ENCODE data around the gene REEP3.

REEP3 gene

DNA sequence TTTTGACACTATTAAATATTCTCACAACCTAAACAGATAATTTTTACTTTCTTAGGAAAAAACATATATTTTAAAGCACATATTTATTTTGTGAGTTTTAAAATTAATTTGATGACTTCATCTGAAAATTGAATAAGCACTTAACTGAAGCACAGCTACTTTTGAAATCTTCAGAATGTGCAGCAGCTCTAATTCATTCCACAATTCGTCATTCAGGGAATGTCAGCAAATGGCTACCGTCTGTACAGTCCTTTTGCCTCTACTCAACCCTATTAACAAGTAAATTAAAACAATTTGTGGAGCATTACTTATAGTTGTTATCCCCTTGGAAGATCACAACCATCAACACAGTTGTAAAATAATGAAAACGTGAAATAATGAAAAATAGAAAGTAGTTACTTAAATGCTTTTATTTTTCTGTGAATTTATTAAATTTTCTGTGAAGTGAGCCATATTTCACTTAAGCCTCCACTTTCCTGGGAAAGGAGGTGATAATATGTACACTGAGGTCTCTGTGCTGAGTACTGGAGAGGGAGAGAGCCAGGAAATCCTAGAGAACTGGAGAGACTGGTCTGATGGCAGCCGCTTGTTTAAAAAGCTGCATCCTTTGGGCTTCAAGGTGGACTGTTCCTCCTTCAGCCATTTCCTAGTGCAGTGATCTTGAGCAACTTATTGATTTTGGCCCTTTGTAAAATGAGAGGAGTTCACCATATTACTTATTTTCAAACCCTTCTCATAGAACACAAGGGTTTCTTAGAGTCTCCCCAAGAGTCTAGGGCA lies 70.6 kb downstream of the REEP3 start:
- DNase-seq, result no peak

DNA sequence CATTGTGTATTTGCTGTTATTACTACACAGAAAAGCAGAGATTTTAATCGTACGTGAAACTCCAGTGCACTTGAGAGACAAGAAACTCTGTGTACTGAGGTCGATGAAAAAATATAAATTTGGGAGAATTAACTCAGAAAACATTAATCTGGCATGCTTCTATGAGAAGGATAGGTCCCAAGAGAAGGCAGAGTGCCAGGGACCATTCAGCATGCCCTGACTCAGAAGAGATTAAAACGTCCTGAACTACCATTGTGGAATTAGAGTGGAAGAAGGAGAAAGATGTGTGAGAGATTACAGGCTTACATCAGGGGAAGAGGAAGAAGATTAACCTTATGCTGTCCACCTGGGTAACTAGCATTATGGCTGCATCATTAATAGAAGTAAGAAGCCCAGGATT lies 72.4 kb downstream of the REEP3 start:
- DNase-seq, result no peak

DNA sequence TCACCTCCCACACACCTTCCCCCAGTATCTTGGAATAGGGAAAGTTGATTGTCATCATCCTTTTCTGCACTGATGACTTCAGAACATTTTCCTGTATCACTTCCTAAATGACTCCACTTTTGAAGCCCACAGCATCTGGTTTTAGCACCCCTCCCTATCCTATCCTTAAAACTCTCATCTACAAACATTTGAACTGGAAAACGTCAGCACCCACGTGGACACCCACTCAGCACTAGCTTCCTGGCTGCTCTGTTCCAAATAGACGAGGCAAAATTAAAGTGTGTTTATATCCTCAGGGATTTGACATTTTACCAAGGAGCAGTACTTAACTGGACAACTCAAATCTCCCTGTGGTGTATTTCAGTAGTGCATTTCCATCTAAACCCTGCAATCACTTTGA lies 73.9 kb downstream of the REEP3 start:
- no peak for DNase-seq

GRCh38 chr10:63596924-63597323 lies 75.7 kb downstream of the REEP3 start:
- no peak for DNase-seq

- no peak for DNase-seq
These were observed 79.3 kb downstream of the REEP3 start for GRCh38 chr10:63600540-63600939.

DNA sequence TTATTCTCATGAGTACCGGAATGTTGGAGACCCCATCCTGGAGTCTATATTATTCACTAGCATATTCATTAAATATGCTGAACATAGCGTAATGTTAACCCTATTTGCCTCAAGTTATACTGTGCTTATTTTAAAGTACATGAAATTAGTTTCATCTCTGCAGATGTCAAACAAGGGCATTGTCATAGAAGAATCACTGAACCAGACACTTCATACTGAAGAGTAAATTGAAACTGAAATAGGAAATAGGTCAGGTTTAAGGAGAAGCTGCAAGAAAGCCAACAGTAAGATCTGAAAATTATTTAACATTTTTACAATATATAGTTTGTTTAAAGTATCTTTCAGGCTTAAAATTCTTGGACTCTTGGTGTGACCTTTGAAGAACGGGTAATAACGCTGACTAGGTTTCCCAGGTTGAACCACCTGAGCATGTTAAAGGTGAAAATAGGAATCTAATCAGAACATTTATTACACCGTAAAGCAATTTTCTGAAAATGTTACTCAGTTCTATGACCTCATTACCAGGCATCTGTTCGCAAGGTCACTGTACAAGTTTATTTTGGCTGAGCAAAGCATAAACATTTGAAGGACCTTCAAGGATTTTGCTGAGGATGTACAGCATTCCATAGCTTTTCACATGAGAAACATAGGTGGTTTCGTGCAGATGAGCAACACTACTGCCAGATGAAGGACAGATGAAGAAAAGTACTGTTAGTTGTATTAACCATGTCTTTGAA lies 82.7 kb downstream of the REEP3 start:
- DNase-seq, result no peak

DNA sequence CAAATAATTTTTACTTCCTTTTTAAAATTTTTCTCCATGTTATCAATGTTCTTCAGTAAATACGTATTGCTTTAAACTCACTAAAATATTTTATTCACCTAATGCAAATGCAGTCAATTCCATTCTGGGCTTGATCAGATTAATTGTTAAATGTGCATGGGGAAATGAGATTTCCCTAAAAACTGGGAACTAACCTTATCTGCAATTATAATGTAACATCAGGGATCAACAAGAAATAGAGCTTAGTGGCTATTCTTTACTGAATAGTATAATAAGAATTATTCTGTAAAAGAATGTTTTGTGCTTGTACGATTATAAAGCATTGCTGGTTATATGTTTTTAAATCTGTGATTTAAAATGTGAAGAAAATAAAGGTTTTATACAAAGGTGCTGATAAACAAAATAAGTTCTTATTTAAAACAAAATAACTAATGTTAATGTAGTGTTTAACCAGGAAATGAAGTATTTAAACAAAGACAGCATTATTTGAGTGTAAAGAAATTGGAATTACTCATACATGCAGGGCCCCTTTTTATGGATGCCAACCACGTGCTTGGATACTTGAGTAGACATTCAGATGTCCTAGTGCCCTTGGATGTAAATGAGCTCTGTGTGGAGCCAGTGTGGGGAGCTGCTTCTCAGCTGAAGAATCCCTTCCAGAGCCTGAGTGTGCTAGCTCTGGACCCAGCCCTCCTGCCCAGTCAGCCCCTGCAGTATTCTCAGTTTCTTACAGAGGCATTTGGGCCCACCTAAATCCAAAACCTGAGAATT lies 84.2 kb downstream of the REEP3 start:
- no peak for DNase-seq

DNA sequence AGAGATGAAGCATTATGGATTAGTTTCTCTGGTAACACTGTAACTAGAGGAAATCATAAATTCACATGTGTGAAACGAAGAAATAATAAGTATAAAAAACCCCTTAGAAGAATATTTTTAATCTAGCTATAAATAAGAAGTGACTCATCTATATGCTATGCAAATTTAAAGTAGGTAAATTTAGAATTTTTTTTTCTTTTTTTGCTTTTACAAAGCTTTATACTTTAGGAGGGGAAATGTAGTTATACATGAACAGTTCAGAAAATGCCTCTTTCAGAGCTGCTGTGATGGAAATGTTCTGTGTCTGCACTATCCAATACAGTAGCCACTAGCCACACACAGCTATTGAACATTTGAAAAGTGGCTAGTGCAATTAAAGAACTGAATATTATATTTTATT lies 87.3 kb downstream of the REEP3 start:
- no peak for DNase-seq

DNA sequence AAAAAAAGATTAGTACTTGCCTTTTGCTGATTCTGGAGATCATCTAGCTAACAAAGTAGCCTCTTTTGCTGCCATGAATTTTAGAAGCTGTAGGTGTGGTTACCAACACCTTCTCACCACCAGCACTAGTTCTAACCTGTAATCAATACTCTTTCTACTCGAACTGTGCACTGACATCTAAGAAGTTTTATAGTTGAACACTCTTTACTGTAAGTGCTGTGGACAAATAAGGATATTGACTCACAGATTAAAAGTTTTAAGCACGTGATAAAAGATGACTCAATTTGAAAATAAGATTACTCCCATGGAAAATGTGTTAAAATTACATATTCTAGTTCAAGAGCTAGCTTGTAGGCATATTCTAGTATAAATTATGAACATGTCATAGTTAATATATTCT lies 89.9 kb downstream of the REEP3 start:
- no peak for DNase-seq

- no peak for DNase-seq
These were observed 93.2 kb downstream of the REEP3 start for GRCh38 chr10:63614371-63614891.

DNA sequence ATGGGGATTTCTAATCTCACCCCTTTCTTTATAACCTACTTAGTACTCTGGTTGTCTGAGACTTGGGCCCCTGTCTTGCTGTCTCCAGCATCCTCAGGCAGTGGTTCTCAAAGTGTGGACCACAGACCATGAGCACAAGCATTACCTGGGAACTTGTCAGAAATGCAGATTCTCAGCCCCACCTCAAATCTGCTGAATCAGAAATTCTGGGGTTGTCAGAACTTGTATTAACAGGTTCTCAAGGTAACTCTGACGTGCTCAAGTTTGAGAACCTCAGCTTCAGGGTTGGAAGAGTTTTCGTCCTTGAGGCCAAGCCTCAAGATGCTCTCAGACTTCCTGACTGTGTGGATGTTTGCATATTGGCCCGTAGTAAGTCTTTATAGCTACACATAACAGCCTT lies 97.4 kb downstream of the REEP3 start:
- no peak for DNase-seq

- DNase-seq, result no peak
These were observed 98.2 kb downstream of the REEP3 start for GRCh38 chr10:63619426-63619825.

DNA sequence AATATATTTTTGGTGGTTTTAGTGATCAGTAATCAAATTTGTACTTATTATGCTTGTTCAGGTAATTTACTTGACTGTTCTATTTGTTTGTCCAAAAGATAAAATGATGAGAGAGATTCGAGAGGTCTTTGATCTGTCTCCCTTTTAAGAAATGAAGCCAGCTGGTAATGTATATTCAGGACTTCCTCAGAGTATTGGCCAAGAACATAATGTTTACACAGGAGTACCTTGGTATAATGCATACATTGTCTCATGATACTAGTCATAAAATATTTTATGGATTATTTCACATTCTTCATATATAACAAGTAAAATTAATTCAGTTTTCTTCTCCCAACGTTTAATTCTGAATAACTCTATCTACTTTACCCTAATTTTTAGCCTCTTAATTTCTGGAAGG lies 100.9 kb downstream of the REEP3 start:
- DNase-seq, result no peak

- DNase-seq, result no peak
These were observed 103.5 kb downstream of the REEP3 start for GRCh38 chr10:63624701-63625100.

GRCh38 chr10:63627396-63627795 lies 106.2 kb downstream of the REEP3 start:
- DNase-seq, result no peak

GRCh38 chr10:63627881-63628296 lies 106.7 kb downstream of the REEP3 start:
- DNase-seq, result no peak

- DNase-seq, result peak; percentile 88
These were observed 107.5 kb downstream of the REEP3 start for GRCh38 chr10:63628526-63629362.

DNA sequence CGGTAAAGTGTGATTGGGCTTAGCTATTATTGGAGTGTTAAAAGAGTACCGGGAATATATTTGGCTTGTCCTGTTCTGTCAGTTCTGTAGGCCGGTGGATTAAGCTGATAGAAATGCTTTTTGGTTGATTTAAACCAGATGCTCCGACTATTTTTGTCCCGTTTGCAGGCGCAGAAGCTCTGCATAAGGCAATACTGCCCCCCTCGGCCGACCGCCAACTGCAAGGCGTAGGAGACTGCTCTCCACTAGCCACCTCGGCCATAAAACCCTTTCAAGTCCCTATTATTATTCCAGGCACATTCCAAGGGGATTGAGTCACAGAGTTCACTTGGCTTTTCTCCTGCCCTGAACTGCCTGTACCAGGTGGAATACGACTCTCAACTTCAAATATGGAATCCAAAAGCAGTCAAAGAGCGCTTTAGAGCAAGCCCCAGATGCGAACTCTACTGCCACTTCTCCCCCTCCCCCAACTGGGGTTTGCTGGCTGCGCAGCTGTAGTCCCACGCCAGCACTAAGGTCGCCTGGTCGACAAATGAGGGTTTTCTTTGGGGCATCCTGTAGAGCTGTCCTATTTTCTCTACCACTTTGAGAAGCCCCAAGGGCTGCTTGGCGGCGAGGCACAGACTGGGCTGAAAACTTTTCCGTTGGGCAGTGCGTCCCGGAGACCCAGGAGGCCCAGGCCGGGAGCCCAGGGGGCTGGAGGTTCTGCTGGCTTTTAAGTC lies 108.3 kb downstream of the REEP3 start:
- DNase-seq, result peak; percentile 90

- peak; percentile 92 for DNase-seq
These were observed 109.1 kb downstream of the REEP3 start for GRCh38 chr10:63630085-63630930.

DNA sequence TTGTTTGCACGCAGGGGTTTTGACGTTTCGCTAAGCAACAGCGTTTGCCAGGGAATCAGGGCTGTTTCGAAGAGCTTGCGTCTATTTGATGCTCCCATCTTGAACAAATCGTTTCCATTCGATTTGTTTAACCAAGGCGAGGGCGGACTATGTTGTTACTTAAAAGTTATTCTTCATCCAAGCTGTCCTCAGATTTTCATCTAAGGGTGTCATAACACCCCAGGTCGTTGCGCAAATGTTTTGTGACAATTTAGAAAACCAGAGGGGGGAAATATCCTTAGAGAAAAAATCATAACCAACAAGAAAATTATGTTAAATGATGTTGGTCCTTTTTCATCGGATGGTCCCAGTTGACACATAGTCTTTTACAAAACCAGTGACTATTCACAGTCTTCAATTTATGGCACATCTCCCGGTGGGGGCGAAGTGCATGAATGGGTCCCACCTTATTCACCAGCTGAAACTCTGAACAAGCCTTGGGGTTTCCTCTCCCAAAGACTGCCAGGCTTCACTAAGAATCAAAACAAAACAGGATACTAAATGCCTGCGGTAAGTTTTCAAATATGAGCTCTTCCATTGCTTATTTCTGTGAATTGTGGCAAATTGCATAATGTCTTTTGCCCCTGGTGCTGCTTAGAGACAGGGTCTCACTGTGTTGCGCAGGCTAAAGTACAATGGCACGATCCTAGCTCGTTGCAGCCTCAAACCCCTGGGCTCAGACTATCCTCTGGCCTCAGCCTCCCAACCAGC lies 109.9 kb downstream of the REEP3 start:
- no peak for DNase-seq
